ENCODE data around the gene MDGA2.

The MDGA2 gene

DNA sequence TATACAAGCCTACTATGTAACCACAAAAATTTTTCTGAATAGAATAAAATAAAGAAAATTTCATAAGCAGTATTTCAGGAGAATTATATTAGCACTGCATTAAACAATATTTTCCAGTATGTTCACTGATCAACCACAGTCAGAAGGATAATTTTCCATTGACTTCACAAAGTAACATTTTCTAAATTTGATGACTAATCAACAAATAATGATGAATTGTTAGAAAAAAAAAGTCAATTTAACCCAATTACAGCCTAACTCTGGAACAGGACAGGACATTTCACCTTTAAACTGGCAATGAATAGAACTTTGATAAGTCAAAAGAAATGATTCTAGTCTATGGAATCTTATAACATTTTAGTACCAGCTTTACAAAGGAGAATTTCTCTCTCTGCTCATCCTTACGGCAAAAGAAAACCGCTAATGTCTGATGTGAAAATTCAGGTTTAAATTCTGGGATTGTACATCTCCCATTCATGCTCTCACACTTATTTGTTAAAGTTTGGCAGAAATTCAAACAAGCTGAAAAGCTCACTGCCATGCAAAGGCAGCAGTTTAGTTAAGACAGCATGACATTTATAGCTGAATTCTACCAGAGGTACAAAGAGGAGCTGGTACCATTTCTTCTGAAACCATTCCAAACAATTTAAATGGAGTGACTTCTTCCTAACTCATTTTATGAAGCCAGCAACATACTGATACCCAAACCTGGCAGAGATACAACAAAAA lies 84.5 kb downstream of the MDGA2 start:
- TF ChIP-seq Cebpa-rat (IDR thresholded peaks at IDR 0.05), result no peak
- Histone ChIP-seq H3K4me1 (no peaks in the 10 kb centered on the region), H3K27ac (no peak overlapping the region), H3K27me3 (no peaks in the 10 kb centered on the region), H3K36me3 (no peaks in the 10 kb centered on the region), H3K9ac (no peak overlapping the region), H4K20me1 (no peaks in the 10 kb centered on the region), H3K4me3 (no peak overlapping the region), H3K9me3 (replicated peaks in 1 of 11) (peaks cover 0 to 8% (median 0%) of the 10 kb centered on the region in 11 experiments; a peak in 3 of 22 replicates), H3K4me2 (no peak overlapping the region)

DNA sequence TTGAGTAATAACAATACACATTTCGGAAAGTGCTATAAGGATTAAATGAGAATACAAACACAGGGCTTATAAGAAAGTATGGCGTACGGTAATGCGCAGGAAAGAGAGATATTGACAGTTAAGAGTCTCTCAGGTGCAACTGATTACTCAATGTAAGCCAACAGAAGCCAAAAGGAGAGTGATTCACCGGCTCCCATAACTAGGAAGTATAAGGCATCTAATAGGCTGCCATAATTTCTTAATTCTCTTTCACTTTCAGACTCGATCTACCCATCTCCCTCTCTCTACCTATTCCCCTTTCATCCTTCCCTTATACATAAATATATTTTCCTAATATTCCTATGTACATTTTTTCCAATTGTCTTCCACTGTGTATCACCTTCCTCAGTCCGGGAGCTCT lies 90.0 kb downstream of the MDGA2 start:
- no peak overlapping the region for H3K4me2 ChIP-seq
- H4K20me1 ChIP-seq, result no peaks in the 10 kb centered on the region
- TF ChIP-seq Cebpa-rat (IDR thresholded peaks at IDR 0.05), result no peak
- H3K9ac ChIP-seq, result no peak overlapping the region
- no peaks in the 10 kb centered on the region for H3K27me3 ChIP-seq
- no peaks in the 10 kb centered on the region; a peak in 1 of 20 replicates for H3K4me1 ChIP-seq
- H3K9me3 ChIP-seq (replicated peaks in 1 of 11), result no peaks in the 10 kb centered on the region
- no peak overlapping the region for H3K4me3 ChIP-seq
- H3K27ac ChIP-seq, result no peak overlapping the region
- no peaks in the 10 kb centered on the region for H3K36me3 ChIP-seq

DNA sequence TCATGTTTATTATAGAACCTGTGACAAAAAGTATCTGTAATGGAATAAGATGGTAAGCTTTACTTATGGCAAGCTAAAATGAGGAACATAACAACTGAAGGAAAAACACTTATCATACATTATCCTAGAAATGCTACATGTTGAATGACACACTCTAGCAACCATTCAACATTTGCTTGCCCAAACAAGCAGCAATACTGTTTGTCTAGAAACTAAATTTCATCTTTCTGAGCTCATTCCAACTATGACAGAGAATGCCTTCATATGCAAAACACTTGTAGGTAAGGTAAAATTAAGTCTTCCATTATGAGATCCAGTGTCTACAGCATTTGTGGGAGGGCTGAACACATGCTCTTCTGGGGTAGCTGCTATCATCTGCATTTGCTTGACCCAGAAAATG lies 108.1 kb downstream of the MDGA2 start:
- Histone ChIP-seq H3K36me3 (peaks cover 0 to 12% (median 0%) of the 10 kb centered on the region in 11 experiments; a peak in 7 of 22 replicates), H3K9ac (no peak overlapping the region), H3K4me1 (no peaks in the 10 kb centered on the region), H3K4me2 (no peak overlapping the region), H3K27me3 (no peaks in the 10 kb centered on the region), H3K27ac (no peak overlapping the region), H4K20me1 (no peaks in the 10 kb centered on the region), H3K9me3 (replicated peaks in 1 of 11) (peaks cover 0 to 21% (median 9%) of the 10 kb centered on the region in 11 experiments; a peak in 10 of 22 replicates), H3K4me3 (no peak overlapping the region)
- no peak for TF ChIP-seq Cebpa-rat (IDR thresholded peaks at IDR 0.05)

DNA sequence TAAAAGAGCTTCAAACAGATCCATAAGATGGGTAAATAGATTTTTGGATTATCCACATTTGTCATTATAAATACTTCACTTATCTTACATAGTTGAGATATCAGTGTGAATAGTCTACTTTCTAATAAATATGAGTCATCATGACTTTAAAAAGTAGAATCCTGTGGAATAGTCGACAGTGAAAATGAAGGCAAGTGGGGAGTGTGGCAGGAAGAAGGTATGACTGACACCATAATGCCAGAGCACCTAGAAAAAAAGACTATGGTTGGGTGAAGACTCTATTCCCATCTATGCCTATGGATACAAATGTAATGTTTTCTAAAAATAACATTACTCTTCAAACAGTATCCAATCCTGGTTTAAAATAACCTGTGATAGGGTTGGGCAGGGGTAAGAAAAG lies 117.5 kb downstream of the MDGA2 start:
- Histone ChIP-seq H4K20me1 (no peaks in the 10 kb centered on the region), H3K9me3 (replicated peaks in 1 of 11) (peaks cover 0 to 7% (median 0%) of the 10 kb centered on the region in 11 experiments; a peak in 3 of 22 replicates), H3K27ac (peak overlapping the region in 4 of 11 experiments; percentile 29 to 54 (median 46); a peak in 6 of 22 replicates), H3K36me3 (no peaks in the 10 kb centered on the region), H3K4me2 (peak overlapping the region in 7 of 11 experiments; percentile 1 to 34 (median 21); a peak in 7 of 22 replicates), H3K9ac (no peak overlapping the region), H3K4me3 (no peak overlapping the region), H3K4me1 (peaks cover 3 to 21% (median 16%) of the 10 kb centered on the region in 10 experiments; a peak in 16 of 20 replicates), H3K27me3 (no peaks in the 10 kb centered on the region)
- no peak for TF ChIP-seq Cebpa-rat (IDR thresholded peaks at IDR 0.05)

DNA sequence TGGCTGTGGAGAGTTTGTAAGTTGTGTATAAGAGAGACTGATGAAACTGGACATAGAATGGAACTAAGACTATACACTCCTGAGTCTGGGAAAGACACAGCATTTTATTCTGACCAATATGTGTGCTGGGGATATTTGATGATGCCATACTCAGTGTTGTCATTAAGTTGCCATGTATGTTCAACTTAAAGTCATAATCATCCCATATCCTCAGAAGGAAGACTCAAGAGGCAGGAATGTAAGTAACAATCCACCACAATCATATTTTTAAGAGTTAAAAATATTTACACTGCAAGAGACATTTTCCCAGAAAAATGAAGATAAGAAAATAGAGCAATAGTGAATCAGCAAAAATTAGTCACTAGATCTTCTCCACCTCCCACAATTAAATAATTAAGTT lies 120.1 kb downstream of the MDGA2 start:
- Histone ChIP-seq H3K36me3 (no peaks in the 10 kb centered on the region), H3K9ac (no peak overlapping the region), H4K20me1 (no peaks in the 10 kb centered on the region), H3K27ac (peak overlapping the region in 1 of 11 experiments; percentile 31; a peak in 1 of 22 replicates), H3K4me3 (no peak overlapping the region), H3K9me3 (replicated peaks in 1 of 11) (no peaks in the 10 kb centered on the region; a peak in 2 of 22 replicates), H3K27me3 (no peaks in the 10 kb centered on the region), H3K4me1 (peaks cover 3 to 21% (median 16%) of the 10 kb centered on the region in 10 experiments; a peak in 16 of 20 replicates), H3K4me2 (no peak overlapping the region)
- no peak for TF ChIP-seq Cebpa-rat (IDR thresholded peaks at IDR 0.05)

DNA sequence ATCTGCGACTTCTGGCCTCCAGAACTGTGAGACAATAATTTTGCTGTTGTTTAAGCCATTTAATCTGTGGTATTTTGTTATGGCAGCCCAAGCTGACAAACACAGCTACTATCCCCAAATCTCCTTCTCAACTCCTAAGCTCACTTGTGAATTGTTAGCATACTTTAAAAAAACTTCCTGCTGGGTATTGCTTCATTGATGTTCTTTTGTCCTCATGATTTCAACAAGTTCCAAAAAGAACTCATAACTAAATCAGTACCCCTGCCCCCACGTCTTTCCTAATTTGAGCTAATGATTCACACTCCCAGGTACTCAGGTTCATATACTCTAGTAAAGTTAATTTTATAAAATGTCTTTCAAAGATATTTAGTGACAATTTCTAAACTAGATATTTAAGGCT lies 125.5 kb downstream of the MDGA2 start:
- Histone ChIP-seq H3K36me3 (no peaks in the 10 kb centered on the region), H4K20me1 (no peaks in the 10 kb centered on the region), H3K4me3 (no peak overlapping the region), H3K9ac (no peak overlapping the region), H3K9me3 (replicated peaks in 1 of 11) (no peaks in the 10 kb centered on the region), H3K27ac (no peak overlapping the region), H3K4me1 (no peaks in the 10 kb centered on the region), H3K4me2 (no peak overlapping the region), H3K27me3 (no peaks in the 10 kb centered on the region)
- TF ChIP-seq Cebpa-rat (IDR thresholded peaks at IDR 0.05), result no peak

DNA sequence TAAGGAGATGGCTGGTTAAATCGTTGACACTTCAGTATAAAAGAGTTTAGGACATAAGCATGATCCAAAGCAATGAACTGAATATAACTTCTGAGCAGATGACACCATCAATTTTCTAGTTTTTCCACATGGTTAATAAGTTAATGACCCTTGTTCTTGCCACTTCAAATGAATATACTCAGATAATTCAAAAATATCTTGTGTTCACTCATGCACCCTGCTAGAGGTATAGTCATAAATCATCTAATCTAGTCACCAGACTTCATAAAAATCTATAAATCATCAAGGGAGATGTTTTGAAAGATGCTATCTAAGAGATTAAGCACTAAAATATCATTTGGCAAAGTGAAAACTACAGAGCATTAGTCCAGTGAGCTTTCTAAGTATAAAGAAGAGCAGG lies 131.9 kb downstream of the MDGA2 start:
- no peaks in the 10 kb centered on the region for H3K9me3 ChIP-seq (replicated peaks in 1 of 11)
- peaks cover 0 to 6% (median 2%) of the 10 kb centered on the region in 10 experiments; a peak in 4 of 20 replicates for H3K4me1 ChIP-seq
- no peak overlapping the region for H3K9ac ChIP-seq
- H3K36me3 ChIP-seq, result no peaks in the 10 kb centered on the region
- H3K27me3 ChIP-seq, result no peaks in the 10 kb centered on the region
- no peak overlapping the region for H3K27ac ChIP-seq
- H4K20me1 ChIP-seq, result no peaks in the 10 kb centered on the region
- H3K4me2 ChIP-seq, result no peak overlapping the region
- no peak for TF ChIP-seq Cebpa-rat (IDR thresholded peaks at IDR 0.05)
- no peak overlapping the region for H3K4me3 ChIP-seq

DNA sequence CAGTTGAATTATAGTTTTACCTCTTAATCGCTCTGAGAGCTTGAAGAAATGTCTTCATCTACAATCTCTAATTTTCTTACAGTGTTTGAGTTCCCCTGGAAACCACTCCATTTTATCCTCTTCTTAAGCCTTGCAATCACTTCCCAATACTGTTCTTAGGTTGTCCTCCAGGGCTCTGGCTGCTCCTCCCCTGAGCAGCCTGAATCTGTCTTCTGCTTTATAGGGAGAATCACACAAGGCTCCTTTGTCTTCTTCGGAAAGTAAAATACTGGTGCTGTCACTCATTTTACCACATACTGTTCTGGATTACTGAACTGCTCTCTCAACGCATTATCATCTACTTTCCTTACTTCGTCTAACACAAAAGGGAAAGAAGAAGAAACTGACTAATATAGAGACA lies 133.7 kb downstream of the MDGA2 start:
- no peak overlapping the region for H3K27ac ChIP-seq
- H4K20me1 ChIP-seq, result no peaks in the 10 kb centered on the region
- no peak overlapping the region for H3K4me2 ChIP-seq
- H3K4me3 ChIP-seq, result no peak overlapping the region
- peaks cover 3 to 10% (median 6%) of the 10 kb centered on the region in 10 experiments; a peak in 12 of 20 replicates for H3K4me1 ChIP-seq
- no peaks in the 10 kb centered on the region for H3K27me3 ChIP-seq
- no peaks in the 10 kb centered on the region for H3K36me3 ChIP-seq
- TF ChIP-seq Cebpa-rat (IDR thresholded peaks at IDR 0.05), result no peak
- H3K9me3 ChIP-seq (replicated peaks in 1 of 11), result no peaks in the 10 kb centered on the region
- 0 out of 22 replicates have a peak overlapping the region, but pooled peaks of 1 of the 11 experiments have one; percentile 1 for H3K9ac ChIP-seq

DNA sequence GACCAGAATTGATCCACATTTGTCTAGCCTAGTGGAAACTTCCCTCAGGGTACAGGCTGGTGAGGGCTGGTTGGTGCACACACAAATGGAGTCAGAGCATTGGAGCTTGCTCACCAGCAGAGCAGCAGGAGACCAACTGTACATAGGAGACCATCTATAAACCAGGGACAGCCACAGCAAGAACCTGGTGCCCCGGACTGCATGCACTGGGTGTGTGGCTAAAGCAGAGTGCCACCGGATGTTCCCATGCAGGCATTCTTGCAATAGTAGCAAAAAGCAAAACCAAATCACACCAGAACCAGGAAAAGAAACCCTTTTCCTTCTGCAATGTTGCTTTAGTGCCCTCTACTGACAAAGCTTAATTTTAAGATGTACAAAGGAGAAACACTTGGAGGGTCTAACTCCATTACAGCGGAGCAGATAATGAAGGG lies 136.4 kb downstream of the MDGA2 start:
- Histone ChIP-seq H3K4me2 (peak overlapping the region in 3 of 11 experiments; percentile 6 to 57 (median 39); a peak in 4 of 22 replicates), H4K20me1 (no peaks in the 10 kb centered on the region), H3K4me1 (peaks cover 6 to 13% (median 10%) of the 10 kb centered on the region in 10 experiments; a peak in 12 of 20 replicates), H3K27ac (no peak overlapping the region), H3K4me3 (no peak overlapping the region), H3K9ac (no peak overlapping the region), H3K9me3 (replicated peaks in 1 of 11) (0 out of 22 replicates have a peak, but pooled peaks cover 0 to 7% (median 0%) of the 10 kb centered on the region in 11 experiments), H3K36me3 (no peaks in the 10 kb centered on the region), H3K27me3 (no peaks in the 10 kb centered on the region)
- no peak for TF ChIP-seq Cebpa-rat (IDR thresholded peaks at IDR 0.05)
